C4-2B (cell line): ENCODE measurements around the gene COL12A1.

Experiments used
- CTCF ChIP-seq: fragments of 450-650 bp; conservative IDR thresholded peaks from 2 replicates; pipeline ENCODE4 v1.5.1; 2017; ENCODE audit warnings: mild to moderate bottlenecking
- ZFX ChIP-seq: fragments of 450-650 bp; IDR thresholded peaks from 2 replicates; pipeline ENCODE4 v1.6.1; 2017

DNA sequence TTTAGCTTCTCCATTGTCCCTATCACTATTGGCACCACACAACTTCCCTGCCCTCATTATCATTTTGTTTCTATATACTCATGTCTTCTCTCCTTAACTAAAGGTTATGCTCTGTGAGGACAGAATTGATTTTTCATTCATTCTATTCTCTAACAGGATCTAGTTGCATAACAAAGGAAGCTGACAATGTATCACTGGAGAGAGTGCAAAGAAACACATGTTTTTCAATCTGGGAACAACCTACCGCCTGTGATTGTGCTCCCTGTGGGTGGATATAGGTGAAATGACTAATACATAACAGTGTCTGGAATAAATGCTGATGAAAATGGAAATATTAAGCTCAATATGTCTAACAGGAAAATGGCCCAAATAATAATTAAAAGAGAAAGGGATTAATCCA lies 56.6 kb downstream of the COL12A1 start:
- TF ChIP-seq CTCF = no peak
- no peak for TF ChIP-seq ZFX
